Upper lobe of left lung (tissue), 6 donors: ENCODE data around the gene CNGB1. TPM values are rescaled to one million over a fixed set of nuclear protein-coding genes. Genes with fewer than 3 reads are reported as not detected.

Experiments used
- ATAC-seq, 2 donors: fragments of 200-7000 bp; cut with Tn5 transposase; one replicate each; pipeline ENCODE4 v1.9.1; 2022; ENCODE audit warnings: mild to moderate bottlenecking in 2 of 2, moderate library complexity in 2 of 2; ENCODE audit not compliant: low FRiP score in 2 of 2
- DNase-seq, 2 donors: peaks; one replicate each; pipeline ENCODE4 v3.0.0-alpha.2; 2019 to 2020
- H3K27ac ChIP-seq, 4 donors: fragments of 200-600 bp; sonication (generic); one replicate each; pipeline ENCODE4 v1.5.1; 2016 to 2019
- H3K27me3 ChIP-seq, 4 donors: fragments of 200-600 bp; sonication (generic); one replicate each; pipeline ENCODE4 v1.5.1; 2017 to 2019
- H3K36me3 ChIP-seq, 4 donors: fragments of 200-600 bp; sonication (generic); one replicate each; pipeline ENCODE4 v1.5.1; 2016 to 2019
- H3K4me1 ChIP-seq, 4 donors: fragments of 200-600 bp; sonication (generic); one replicate each; pipeline ENCODE4 v1.5.1; 2018 to 2019
- H3K4me3 ChIP-seq, 4 donors: fragments of 200-600 bp; sonication (generic); one replicate each; pipeline ENCODE4 v1.5.1; 2017 to 2019; ENCODE audit warnings: mild to moderate bottlenecking in 2 of 4, moderate library complexity in 1 of 4
- H3K9me3 ChIP-seq, 4 donors: fragments of 200-600 bp; sonication (generic); one replicate each; pipeline ENCODE4 v1.5.1; 2018 to 2019
- CTCF ChIP-seq, 6 experiments: fragments of 450-650 bp in 4 of 6; fragments of 200-600 bp in 2 of 6; sonication (generic) in 2 of 6; IDR thresholded peaks; one replicate each; pipeline ENCODE4 v1.5.1; 2016 to 2019; ENCODE audit warnings: antibody characterized with exemption in 6 of 6
- EP300 ChIP-seq, 4 donors: sonication (generic); formaldehyde crosslinking; IDR thresholded peaks; one replicate each; pipeline ENCODE4 v1.5.1; 2017; ENCODE audit warnings: antibody characterized with exemption in 4 of 4, control low read depth in 2 of 4
- POLR2A ChIP-seq, 4 donors: fragments of 450-650 bp; IDR thresholded peaks; one replicate each; pipeline ENCODE4 v1.5.1; 2016 to 2017; ENCODE audit warnings: antibody characterized with exemption in 4 of 4, mild to moderate bottlenecking in 2 of 4
- POLR2AphosphoS5 ChIP-seq, 2 donors: sonication (generic); formaldehyde crosslinking; IDR thresholded peaks; one replicate each; pipeline ENCODE4 v1.5.1; 2017; ENCODE audit warnings: antibody characterized with exemption in 2 of 2
- WGBS, 2 donors: methylation state at CpG; one replicate each; pipeline ENCODE4 v1.1.5; 2017 to 2018; 5-methylcytosine and 5-hydroxymethylcytosine counted together
- total RNA-seq, 6 donors: library from RNA; depleted of rRNA in 4 of 6; stranded (reverse); fragments of >200 nt in 4 of 6; gene quantifications; one replicate each; pipeline versions ENCODE4 v1.1.0 to v1.2.1, GENCODE V29; 2016 to 2021
- donor health status: DM: no; HTN: no; CAD: no; lungs with moderate emphysema.
- donor health status: DM: no; HTN: yes; CAD: no; lungs with severe emphysema.

Gene CNGB1
- total RNA-seq, 6 donors from 2014 or later, result 0.06 to 0.39 TPM; not detected in 4

DNA sequence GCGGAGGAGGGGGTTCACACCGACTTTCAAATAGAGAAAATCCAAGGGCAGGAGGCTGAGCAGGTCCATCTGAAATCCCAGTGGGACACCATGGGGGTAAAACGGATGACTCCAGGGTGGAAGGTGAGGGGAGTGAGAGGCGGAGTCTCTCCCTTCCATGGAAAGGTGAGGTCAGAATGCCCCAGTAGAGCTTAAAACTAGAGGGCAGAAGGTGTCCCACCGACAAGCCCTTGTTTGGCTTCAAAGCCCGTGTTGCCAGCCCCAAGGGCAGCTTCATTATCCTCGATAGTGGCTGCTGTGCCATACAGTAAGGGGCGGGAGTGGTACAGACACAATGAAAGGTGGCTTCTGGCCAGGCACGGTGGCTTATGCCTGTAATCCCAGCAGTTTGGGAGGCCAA is 55.7 kb downstream of the CNGB1 start:
- ATAC-seq, result no peak
- Histone ChIP-seq H3K27ac (no peak overlapping the region), H3K4me1 (no peaks in the 10 kb centered on the region), H3K4me3 (no peak overlapping the region), H3K27me3 (no peaks in the 10 kb centered on the region), H3K9me3 (no peaks in the 10 kb centered on the region), H3K36me3 (no peaks in the 10 kb centered on the region)
- TF ChIP-seq CTCF (IDR thresholded peaks at IDR 0.05) (no peak), POLR2AphosphoS5 (IDR thresholded peaks at IDR 0.05) (no peak), POLR2A (IDR thresholded peaks at IDR 0.05) (no peak), EP300 (IDR thresholded peaks at IDR 0.05) (no peak)
- 71 to 75% methylated on average over 9 of the region's 9 CpGs for WGBS, 2 donors
- DNase-seq, result no peak

- TF ChIP-seq POLR2AphosphoS5 (IDR thresholded peaks at IDR 0.05), result no peak
- TF ChIP-seq POLR2A (IDR thresholded peaks at IDR 0.05), result no peak
- no peak for TF ChIP-seq CTCF (IDR thresholded peaks at IDR 0.05)
- no peaks in the 10 kb centered on the region for H3K36me3 ChIP-seq
- H3K27ac ChIP-seq, result no peak overlapping the region
- ATAC-seq (no peak), DNase-seq (no peak)
- H3K9me3 ChIP-seq, result no peaks in the 10 kb centered on the region
- 79 to 86% methylated on average over 3 to 9 of the region's 9 CpGs for WGBS, 2 donors
- H3K27me3 ChIP-seq, result no peaks in the 10 kb centered on the region
- H3K4me1 ChIP-seq, result no peaks in the 10 kb centered on the region
- H3K4me3 ChIP-seq, result no peak overlapping the region
These were observed 56.4 kb downstream of the CNGB1 start for GRCh38 chr16:57914244-57915173.

DNA sequence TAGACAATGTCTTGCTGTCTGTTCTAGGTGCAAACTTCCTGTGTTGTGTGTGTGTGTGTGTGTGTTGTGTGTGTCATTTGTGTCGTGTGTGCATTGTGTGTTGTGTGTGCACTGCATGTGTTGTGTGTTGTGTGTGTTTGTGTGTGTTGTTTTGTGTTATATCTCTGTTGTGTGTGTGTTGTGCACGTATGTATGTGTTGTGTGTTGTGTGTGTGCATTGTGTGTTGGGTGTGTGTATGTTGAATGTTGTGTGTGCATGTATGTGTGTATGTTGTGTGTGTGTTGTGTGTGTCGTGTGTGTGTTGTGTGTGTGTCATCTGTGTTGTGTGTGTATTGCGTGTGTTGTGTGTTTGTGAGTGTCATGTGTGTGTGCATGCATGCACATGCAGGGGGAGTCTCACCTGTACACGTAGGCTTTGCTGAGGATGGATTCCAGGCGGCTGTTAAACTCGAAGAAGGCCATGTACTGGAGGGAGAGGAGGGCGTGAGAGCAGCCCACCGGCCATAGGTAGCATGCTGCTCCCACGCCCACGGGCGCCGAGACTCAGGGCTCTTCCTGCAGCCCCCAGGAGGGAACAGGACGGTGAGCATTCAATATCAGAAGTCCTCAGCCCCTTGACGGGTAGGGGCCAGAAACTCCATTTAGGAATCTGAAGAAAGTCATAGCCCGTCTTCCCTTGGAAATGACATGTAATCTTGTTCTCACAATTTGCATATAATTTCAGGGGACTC is 58.2 kb downstream of the CNGB1 start:
- no peaks in the 10 kb centered on the region for H3K27me3 ChIP-seq
- H3K9me3 ChIP-seq, result no peaks in the 10 kb centered on the region
- H3K36me3 ChIP-seq, result no peaks in the 10 kb centered on the region
- no peak overlapping the region for H3K27ac ChIP-seq
- ATAC-seq (no peak), DNase-seq (no peak)
- 83 to 85% methylated on average over 16 of the region's 16 CpGs for WGBS, 2 donors
- H3K4me3 ChIP-seq, result no peak overlapping the region
- H3K4me1 ChIP-seq, result no peaks in the 10 kb centered on the region
- no peak for TF ChIP-seq CTCF (IDR thresholded peaks at IDR 0.05)
- TF ChIP-seq POLR2AphosphoS5 (IDR thresholded peaks at IDR 0.05), result no peak
- TF ChIP-seq EP300 (IDR thresholded peaks at IDR 0.05), result no peak
- TF ChIP-seq POLR2A (IDR thresholded peaks at IDR 0.05), result no peak

GRCh38 chr16:57911743-57912142 is 59.2 kb downstream of the CNGB1 start:
- 90 to 91% methylated on average over 9 of the region's 9 CpGs for WGBS, 2 donors
- Histone ChIP-seq H3K4me3 (no peak overlapping the region), H3K27ac (no peak overlapping the region), H3K9me3 (no peaks in the 10 kb centered on the region), H3K27me3 (no peaks in the 10 kb centered on the region), H3K36me3 (no peaks in the 10 kb centered on the region), H3K4me1 (no peaks in the 10 kb centered on the region)
- no peak for ATAC-seq
- no peak for DNase-seq
- TF ChIP-seq POLR2A (IDR thresholded peaks at IDR 0.05), result no peak
- no peak for TF ChIP-seq POLR2AphosphoS5 (IDR thresholded peaks at IDR 0.05)
- TF ChIP-seq CTCF (IDR thresholded peaks at IDR 0.05), result no peak
- no peak for TF ChIP-seq EP300 (IDR thresholded peaks at IDR 0.05)
